ENCODE data around the gene ADAM21.
A peak's percentile ranks its signal among the peaks of the same experiment; 100 is the strongest.
"Not testable (repeated sequence)": the region's sequence is repeated elsewhere in the genome, so short reads cannot be mapped to it uniquely, and the experiment has no call there.

ADAM21 gene

DNA sequence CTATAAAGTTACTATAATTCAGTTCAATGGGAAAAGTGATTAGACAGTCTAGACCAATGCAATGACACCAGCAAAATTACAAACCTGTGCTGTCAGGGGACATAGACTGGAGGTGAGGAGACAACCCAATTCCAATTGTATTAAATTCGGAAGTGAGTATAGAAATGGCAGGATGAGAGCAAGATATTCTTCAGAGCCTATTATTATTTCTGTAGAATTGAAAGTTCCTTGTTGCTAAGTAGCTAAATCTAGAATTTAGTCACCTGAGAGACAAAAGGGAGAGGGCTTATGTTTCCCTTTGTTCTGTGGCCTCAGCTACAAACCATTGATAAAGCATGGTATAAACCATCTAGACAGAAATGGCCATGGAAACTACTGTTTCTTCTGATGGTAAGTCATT lies at the start of gene ADAM21:
TSS of gene ADAM21 (plus strand) at position 301 of the 400 bp plus-strand sequence. CDS start 5,326 bp downstream, outside the sequence.
- DNase-seq: no peak

- not testable (repeated sequence) for DNase-seq
Observed at GRCh38 chr14:70403335-70403734, 48.6 kb upstream of the ADAM21 start.

DNA sequence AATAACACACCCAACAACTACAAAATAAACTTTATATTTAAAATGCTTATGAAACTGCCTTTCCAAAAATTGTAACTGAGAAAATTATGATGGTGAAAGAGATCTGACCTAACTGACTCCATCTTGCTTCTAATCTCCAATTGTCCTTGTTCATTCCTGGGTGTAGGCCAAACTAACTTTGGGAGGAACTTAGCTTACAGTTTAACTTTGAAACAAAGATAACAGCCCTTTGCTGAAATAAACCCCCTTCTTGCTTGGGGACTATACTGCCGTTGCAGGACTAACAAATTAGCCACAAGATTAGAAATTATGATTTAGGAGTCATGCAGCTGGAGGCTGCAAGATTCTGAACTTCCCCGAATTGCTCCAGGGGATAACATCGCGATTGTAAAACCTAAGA lies 45.8 kb upstream of the ADAM21 start:
- not testable (repeated sequence) for DNase-seq

DNA sequence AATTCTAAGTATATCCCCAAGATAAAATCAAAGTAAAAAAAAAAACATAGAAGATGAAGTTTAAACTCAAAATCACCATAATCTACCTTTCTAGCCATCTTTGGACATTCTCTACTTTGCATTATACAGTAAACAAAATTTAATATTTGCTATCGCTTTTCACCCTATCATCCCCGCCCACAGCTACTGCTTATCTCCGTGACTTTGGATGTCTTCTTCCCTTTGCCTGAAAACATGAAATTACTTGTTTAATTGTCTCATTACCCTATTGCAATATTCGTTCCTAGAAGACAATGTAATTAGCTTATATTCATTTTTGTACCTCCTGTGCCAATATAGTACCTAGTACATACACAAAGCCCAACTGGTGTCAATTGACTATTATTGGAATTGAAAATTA lies 44.4 kb upstream of the ADAM21 start:
- no peak for DNase-seq

DNA sequence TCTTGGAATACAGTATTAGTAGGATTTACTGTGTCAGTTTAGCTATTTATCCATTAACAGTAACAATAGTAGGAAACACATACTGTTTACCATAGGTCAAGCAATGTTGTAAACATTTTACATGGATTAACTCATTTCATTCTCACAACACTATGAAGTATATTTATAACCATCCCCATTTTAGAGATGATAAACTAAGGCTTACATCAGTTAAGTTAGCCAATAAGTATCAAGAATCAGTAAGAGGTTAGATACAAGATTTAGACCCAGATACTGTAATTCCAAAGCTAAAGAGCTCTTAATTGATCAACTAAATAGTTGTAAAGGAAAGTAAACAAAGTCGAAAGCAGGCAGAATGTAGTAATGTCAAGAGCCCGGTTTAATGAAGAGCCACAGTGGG lies 36.2 kb upstream of the ADAM21 start:
- no peak for DNase-seq

- no peak for DNase-seq
Observed at GRCh38 chr14:70416338-70416724, 35.6 kb upstream of the ADAM21 start.

DNA sequence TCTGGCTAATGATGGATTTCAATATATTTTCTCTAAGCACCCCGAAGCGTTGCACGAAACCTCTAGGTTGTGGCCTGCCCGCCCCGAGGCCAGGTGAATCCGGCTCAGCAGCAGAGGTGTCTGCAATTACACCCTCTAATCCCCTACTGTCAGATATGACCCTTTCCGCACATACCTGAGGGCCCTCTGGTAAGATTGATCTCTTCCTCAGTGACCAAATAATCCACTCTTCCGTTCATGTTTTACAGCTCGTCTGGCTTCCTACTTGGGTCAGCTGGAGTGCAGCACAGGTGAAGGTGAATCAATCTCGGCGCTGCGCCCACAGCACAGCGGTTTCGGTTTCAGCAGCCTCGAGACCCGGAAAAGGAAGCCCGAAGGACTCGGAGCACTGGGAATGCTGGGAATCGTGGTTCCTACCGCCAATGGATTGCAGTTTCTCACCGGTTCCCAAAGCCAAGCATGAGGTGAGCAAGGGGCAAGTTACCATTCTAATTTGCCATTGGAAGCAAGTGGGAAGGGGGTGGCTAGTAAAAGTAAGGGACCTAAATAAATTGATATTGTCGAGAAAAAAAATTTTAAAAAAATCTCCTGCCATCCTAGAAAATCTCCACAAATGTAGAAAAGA lies 35.1 kb upstream of the ADAM21 start, which contains the start of gene SYNJ2BP:
TSS of gene SYNJ2BP (minus strand) at position 366 of the 625 bp plus-strand sequence. CDS start at position 239, 127 bp downstream.
- peak; percentile 70 for DNase-seq

- not testable (repeated sequence) for DNase-seq
Observed at GRCh38 chr14:70419270-70419931, 32.6 kb upstream of the ADAM21 start.

DNA sequence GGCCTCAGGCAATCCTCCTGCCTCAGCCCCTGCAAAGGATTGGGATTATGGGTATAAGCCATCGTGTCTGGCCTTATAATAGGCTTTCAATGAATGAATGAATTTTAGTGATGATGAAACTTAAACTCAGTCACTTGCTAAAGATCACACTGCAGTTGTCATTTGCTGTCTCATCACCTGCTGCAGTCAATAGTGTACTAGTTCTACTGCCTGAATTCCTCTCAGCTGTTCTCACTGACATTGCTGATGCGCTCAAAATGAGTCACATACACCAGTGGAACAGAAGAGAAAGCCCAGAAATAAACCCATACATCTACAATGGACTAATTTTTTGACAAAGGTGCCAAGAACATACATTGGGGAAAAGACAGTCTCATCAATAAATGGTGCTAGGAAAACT lies 29.4 kb upstream of the ADAM21 start:
- DNase-seq: no peak

- DNase-seq: no peak
Observed at GRCh38 chr14:70425354-70425753, 26.6 kb upstream of the ADAM21 start.

DNA sequence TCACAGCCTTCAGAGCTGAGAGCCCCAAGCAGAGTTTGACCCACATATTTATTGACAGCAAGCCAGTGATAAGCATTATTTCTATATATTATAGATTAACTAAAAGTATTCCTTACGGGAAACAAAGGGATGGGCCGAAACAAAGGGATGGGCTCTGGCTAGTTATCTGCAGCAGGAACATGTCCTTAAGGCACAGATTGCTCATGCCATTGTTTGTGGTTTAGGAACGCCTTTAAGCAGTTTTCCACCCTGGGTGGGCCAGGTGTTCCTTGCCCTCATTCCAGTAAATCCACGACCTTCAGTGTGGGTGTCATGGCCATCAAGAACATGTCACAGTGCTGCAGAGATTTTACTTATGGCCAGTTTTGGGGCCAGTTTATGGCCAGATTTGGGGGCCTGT lies 25.4 kb upstream of the ADAM21 start:
- DNase-seq: not testable (repeated sequence)

DNA sequence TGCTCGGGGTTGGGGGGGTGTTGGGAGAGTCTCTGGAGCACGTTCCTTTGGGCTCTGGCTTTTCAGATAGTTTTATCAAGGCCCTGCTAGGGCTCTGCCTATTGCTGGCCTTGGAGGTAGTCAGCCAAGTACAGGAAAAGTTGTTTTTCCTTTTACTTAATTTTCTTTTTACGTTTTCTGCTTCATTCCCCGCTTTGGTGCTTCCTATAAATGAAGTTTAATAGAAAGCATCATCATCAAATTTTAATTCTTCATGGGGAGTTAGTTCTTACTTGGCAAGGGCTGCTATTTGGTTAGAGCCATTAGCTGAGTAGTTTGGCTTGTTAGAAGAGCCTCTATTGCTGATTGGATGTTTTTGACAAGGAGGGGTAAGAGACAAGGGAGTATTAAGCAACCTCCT lies 15.1 kb upstream of the ADAM21 start:
- no peak for DNase-seq

GRCh38 chr14:70441641-70442040 lies 10.3 kb upstream of the ADAM21 start:
- DNase-seq: no peak

DNA sequence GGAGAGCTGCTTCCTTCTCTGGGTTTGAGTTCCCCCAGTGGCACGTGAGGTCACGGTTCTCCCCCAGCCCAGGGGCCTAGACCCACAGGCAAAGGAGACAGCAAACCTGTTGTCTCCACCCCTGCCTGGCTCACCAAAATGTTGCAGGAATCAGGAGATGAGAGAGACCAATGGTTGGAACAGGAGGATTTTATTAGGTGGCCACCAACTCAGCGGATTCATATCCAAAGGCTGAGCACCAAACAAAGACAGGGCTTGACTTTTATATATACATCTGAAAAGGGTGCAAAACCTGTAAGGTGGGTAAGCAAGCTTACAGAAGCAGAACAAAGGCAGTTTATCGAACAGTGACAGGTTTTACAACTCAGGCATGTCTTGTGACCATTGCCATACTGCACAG lies 9.2 kb upstream of the ADAM21 start:
- DNase-seq: no peak

- DNase-seq: no peak
Observed at GRCh38 chr14:70448633-70449340, 3.2 kb upstream of the ADAM21 start.

- no peak for DNase-seq
Observed at GRCh38 chr14:70454731-70455130, 2.8 kb downstream of the ADAM21 start.

- DNase-seq: no peak
Observed at GRCh38 chr14:70468731-70469130, 16.8 kb downstream of the ADAM21 start.

DNA sequence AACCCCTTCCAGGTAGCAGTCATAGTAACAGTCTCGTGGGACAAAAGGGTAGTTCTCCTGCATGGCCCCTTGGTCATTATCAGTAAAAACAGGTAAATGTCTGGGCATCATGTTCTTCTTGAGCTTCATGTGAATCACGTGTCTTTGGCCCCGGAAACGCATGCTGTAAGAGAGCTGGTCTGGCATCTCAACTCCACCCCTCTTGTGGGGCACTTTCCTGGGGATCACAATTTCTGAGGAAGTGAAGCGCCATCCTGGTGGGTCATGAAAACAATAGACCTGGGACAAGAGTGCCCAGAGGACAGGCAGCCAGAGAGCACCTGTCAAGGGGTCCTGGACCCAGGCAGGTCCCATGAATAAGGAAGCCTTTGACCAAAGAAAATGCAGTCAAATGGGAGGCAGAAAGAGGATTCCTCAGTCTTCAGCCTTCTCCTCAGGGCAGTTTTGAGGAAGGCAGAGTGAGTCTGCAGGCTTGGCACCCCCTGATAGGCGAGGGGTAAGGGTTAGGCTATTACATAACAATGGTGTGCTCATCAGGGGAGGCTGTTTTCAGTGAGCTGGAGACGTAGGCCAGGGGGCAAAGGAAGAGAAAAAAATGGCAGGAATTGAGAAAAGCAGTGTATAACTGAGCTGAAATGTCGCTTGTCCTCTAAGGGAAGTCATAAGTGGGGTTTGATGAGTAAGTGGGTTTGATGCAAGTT lies 19.0 kb downstream of the ADAM21 start:
- DNase-seq: not testable (repeated sequence)

- no peak for DNase-seq
Observed at GRCh38 chr14:70472253-70473159, 20.5 kb downstream of the ADAM21 start.

- DNase-seq: no peak
Observed at GRCh38 chr14:70473825-70474224, 21.9 kb downstream of the ADAM21 start.

GRCh38 chr14:70475459-70475858 lies 23.5 kb downstream of the ADAM21 start:
- not testable (repeated sequence) for DNase-seq
